Ishikawa (cell line): Measurements from ENCODE around the gene ARHGDIA.

Experiments
- CEBPB ChIP-seq: IDR thresholded peaks from 2 replicates; pipeline ENCODE4 v1.6.1; 2012
- CREB1 ChIP-seq: IDR thresholded peaks from 2 replicates; pipeline ENCODE4 v1.6.1; 2012; ENCODE audit warnings: low read depth
- EGR1 ChIP-seq: IDR thresholded peaks from 2 replicates; pipeline ENCODE4 v1.6.1; 2012
- EP300 ChIP-seq: IDR thresholded peaks from 2 replicates; pipeline ENCODE4 v1.6.1; 2012; ENCODE audit warnings: borderline replicate concordance
- FOXM1 ChIP-seq: IDR thresholded peaks from 2 replicates; pipeline ENCODE4 v1.6.1; 2012; ENCODE audit warnings: low read depth, borderline replicate concordance
- MAX ChIP-seq: IDR thresholded peaks from 2 replicates; pipeline ENCODE4 v1.6.1; 2012
- NFIC ChIP-seq: IDR thresholded peaks from 2 replicates; pipeline ENCODE4 v1.6.1; 2012
- RAD21 ChIP-seq: IDR thresholded peaks from 2 replicates; pipeline ENCODE4 v1.6.1; 2012; ENCODE audit warnings: low read depth
- REST ChIP-seq: IDR thresholded peaks from 2 replicates; pipeline ENCODE4 v1.6.1; 2012; ENCODE audit warnings: low read depth, mild to moderate bottlenecking
- TAF1 ChIP-seq: IDR thresholded peaks from 2 replicates; pipeline ENCODE4 v1.6.1; 2012; ENCODE audit warnings: low read depth, mild to moderate bottlenecking
- TCF12 ChIP-seq: IDR thresholded peaks from 2 replicates; pipeline ENCODE4 v1.6.1; 2012; ENCODE audit warnings: low read depth
- TEAD4 ChIP-seq: IDR thresholded peaks from 2 replicates; pipeline ENCODE4 v1.6.1; 2012
- USF1 ChIP-seq: IDR thresholded peaks from 2 replicates; pipeline ENCODE4 v1.6.1; 2012
- YY1 ChIP-seq: IDR thresholded peaks from 2 replicates; pipeline ENCODE4 v1.6.1; 2012; ENCODE audit warnings: low read depth
- ZBTB7A ChIP-seq: IDR thresholded peaks from 2 replicates; pipeline ENCODE4 v1.6.1; 2012; ENCODE audit warnings: low read depth

ARHGDIA gene

GRCh38 chr17:81904600-81905423 is 33.7 kb upstream of the ARHGDIA start:
- TF ChIP-seq REST (no peak), MAX (no peak), TAF1 (no peak), TCF12 (no peak), RAD21 (no peak), EGR1 (no peak), TEAD4 (no peak)

GRCh38 chr17:81903896-81904599 is 32.9 kb upstream of the ARHGDIA start:
- no peak for TF ChIP-seq EGR1
- TF ChIP-seq ZBTB7A: no peak
- no peak for TF ChIP-seq USF1
- no peak for TF ChIP-seq EP300
- TF ChIP-seq REST: no peak
- TF ChIP-seq CREB1: no peak
- TF ChIP-seq TCF12: no peak
- TF ChIP-seq MAX: no peak
- TF ChIP-seq YY1: no peak
- TF ChIP-seq FOXM1: no peak
- no peak for TF ChIP-seq NFIC
- no peak for TF ChIP-seq TEAD4
- TF ChIP-seq TAF1: no peak
- TF ChIP-seq RAD21: no peak
- TF ChIP-seq CEBPB: no peak

- TF ChIP-seq MAX (no peak), CREB1 (no peak), TCF12 (no peak), EP300 (no peak), ZBTB7A (no peak), RAD21 (no peak), NFIC (no peak), REST (no peak), TEAD4 (no peak), USF1 (no peak), TAF1 (no peak), CEBPB (no peak), FOXM1 (no peak), YY1 (no peak), EGR1 (no peak)
Observed at GRCh38 chr17:81903415-81903831, 32.3 kb upstream of the ARHGDIA start.
